ENCODE measurements around the gene ETS1.

ETS1 gene

DNA sequence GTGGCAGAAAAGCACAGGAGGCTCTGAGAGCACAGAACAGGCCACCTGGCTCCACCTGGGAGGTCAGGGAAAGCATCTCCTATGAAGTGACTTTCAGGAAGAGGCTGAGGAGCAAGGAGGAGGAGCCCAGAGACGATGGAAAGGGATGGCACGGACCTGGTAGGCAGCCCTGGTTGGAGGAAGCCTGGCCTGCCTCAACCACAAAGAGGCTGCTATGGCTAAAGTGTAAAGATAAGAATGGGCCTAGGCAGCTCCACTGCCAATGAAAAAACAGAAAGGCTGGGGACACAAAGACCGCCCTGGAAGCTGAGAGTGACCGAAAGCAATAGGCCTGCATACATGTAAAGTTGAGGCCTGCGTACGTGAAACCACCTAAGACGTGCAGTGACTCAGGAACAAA is 31.2 kb upstream of the ETS1 start:
- no peak for DNase-seq

- DNase-seq: no peak
These were observed 28.8 kb upstream of the ETS1 start for GRCh38 chr11:128616161-128616560.

- no peak for DNase-seq
These were observed 28.3 kb upstream of the ETS1 start for GRCh38 chr11:128615612-128616011.

- no peak for DNase-seq
These were observed 27.7 kb upstream of the ETS1 start for GRCh38 chr11:128615076-128615475.

GRCh38 chr11:128614026-128614425 is 26.7 kb upstream of the ETS1 start:
- no peak for DNase-seq

DNA sequence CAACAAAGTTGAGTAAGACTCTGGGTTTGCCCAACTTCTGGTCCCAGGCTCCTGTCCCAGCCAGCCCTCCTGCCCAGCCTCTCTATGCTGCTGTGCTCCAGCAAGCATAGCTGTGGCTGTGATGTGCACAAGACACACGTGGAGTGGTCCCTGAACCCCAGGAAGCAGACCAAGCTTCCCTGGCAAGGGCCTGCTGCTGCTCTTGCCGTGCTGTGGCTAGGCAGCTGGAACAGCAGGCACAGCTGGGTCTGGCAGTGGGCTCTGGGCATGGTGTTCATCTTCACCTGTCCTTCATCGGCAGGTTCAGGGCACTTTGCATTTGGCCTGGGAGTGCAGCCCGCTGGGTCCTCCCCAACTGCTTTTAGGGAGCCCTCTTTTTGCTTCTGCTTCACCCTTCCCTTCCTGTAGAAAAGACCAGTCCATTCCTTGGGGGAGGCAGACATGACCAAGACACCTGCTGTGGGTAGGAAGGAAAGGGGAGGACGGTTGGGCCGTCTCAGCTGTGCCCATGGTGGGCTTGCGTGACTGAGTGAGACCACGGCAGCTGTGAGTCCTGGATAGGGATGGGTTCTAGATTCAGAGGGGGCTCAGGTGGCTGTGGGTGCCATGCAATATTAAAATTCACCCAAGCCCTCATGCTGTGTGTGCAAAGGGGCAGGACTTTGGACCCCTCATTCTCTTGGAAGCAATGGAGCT is 26.1 kb upstream of the ETS1 start:
- DNase-seq: no peak

GRCh38 chr11:128610721-128611617 is 23.6 kb upstream of the ETS1 start:
- peak; percentile 51 to 62 for DNase-seq

GRCh38 chr11:128609785-128610184 is 22.4 kb upstream of the ETS1 start:
- DNase-seq: no peak

DNA sequence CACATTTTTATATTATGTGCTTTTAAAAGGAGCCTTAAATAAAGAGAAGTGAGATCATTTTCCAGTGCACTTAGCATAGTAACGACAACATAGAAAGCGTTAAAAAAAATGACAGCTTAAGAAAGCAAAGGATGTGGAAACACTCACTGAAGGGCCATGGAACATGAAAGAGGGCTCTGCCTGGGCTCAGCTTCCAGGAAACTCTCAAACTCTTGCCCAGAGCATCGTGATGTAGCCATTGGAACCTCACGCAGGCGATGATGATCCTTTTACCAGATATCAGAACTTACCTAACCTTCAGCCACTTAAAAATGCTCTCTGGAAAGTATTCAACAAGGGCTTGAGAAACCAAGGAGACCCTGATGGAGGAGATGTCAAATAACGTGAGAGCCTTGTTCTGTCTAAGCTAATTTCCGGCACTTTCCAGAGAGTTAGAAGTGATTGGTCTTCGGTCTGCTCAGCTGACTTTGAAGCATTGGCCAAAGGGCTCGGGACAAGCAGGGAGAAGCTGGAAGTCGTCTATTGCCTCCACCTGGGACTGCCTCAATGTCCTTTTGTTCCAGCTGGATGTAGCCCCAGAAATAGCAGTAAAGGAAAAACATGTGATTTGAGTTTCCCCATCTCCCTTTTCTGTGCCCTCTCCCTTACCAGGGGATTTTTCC is 21.5 kb upstream of the ETS1 start:
- no peak for DNase-seq

DNA sequence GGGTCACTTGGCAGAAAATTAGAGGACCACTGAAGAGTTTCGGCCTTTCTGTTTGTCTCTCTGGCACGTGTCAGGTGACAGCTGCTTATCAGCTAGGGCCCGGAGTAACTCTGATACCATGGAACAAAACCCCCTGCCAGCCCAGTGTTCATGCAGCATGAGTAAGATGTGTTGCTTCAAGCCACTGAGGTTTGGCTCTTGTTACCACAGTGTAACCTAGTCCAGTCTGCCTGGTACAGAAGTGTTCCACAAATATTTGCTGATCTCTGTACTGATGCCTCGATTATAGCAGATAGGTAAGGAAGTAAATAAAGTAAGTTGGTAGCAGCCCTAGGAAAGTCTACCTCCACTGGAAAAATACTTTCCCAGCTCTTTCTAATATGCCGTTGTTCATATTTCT is 20.5 kb upstream of the ETS1 start:
- DNase-seq: no peak

DNA sequence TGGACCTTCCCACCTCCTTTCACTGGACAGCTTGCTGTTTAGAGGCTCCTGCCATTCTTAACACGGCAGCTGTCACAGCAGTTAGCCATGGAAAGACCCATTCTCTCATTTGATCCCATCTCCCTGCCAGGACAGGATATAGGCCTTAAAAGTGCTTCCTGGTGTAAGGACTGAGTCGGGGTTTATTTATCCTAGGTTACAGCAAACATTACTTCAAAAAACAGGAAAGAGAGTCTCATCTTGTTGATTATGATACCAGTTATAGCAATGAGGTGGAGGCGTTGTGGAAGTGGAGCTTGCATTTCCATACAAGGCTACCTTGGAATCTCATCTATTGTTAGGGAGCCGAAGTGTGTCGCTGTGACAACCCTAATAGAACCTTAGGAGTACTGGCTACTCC is 17.4 kb upstream of the ETS1 start:
- DNase-seq: no peak

DNA sequence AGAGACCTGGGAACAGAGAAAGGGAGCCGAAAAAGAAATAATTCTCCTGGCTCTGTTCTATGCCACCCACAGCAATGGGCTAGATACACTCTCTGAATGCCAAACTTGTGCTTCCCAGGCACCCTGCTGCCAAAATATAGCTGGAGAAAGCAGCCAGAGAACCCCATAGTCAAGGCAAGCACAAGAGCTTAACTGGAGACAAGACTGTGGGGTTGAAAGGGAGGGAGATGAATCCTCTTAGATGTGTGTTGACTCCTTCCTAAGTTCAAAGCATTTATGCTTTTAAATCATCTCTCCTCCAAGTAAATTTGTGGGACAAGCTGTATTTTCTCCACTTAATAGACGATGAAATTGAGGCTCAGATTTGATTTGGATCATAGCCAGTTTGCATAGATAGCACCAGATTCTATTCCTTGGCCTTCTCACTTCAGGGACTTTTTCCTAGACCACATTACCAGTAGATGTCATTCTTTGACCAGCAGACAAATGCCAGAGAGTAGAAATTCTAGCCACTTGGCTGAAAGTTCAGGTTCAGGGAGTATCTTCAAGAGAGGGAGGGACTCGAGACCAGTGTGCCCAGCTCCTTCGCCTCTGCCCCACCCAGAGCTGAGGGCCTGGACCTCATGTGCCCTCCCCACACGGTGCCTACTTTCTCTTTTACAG is 16.5 kb upstream of the ETS1 start:
- no peak for DNase-seq

DNA sequence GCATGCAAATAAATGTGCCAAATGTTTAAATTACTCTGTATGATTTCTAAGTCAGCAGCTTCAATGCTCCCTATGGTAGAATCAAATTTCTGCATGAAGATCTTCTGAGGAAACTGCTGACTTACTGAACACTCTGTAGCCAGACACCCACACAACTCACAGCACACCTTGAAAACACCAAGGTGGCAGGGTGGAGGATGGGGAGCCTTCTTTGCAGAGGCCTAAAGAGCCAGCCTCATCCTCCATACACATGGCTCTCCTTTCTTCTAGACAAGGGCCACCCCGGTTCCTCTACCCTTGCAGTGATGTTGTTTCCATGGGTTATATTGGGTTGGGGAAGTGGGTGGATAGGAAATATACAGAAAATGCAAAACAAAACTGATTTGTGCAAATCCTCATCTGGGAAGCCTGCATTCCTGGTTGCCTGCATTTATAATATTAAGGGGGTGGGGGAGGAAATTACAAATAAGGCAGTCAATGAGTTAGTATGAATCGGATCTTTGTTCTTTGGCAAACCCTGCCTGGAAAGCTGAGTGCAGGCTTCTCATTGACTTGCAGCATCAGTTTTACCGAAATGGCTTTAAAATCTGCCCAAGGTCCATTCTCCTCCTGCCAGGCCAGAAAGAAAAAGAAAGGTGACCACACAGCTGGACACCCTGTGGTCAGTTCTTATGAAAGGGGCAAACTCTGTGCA is 15.8 kb upstream of the ETS1 start:
- DNase-seq: no peak

DNA sequence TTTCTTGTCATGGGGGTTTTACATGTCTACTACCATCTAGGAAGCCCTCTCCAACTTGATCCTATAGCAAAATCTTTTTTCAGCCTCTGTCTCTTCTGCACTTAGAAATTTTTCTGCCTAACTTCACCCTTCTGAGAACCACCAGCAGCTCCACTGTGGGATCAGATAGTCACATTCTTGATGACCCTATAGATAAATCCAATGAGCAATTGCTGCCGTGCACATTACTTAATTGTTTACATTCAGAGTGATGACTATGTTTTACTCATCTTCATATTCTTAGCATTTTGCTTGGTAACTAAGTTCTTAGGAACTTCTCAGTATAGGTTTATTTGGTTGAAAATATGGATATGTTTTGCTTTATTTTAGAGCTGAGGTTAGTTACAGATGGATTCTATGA is 12.4 kb upstream of the ETS1 start:
- no peak for DNase-seq

DNA sequence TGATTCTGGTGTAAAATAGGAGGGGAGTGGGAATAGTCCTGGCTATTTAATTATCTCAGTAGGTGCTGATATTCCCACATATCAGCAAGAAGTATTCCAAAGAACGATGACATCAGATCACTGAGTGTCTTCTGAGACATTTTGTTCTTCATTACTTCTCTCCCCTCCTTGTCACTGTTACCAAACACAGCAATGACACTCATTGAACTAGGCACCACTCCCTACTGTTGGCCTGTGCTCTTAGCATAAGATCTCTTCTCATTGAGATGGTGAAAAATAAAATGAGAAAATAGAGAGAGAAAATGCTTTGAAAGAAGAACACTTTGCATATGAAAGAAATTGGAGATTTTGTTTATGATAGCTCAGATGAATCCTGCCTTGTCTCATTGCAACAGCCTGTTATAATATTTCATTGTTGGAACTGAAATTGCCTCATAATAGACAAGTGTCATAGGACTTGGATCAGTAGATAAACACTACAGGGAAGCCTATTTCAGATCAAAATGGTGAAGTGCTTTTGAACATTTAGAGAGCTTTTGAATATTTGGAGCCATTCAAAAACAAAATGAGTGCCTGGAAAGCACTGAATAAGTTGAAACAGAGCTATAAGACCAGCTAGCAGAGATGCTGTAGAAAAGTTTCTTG is 11.3 kb upstream of the ETS1 start:
- no peak for DNase-seq

- no peak for DNase-seq
These were observed 10.7 kb upstream of the ETS1 start for GRCh38 chr11:128598096-128598495.

- DNase-seq: no peak
These were observed 9.9 kb upstream of the ETS1 start for GRCh38 chr11:128597209-128597608.

DNA sequence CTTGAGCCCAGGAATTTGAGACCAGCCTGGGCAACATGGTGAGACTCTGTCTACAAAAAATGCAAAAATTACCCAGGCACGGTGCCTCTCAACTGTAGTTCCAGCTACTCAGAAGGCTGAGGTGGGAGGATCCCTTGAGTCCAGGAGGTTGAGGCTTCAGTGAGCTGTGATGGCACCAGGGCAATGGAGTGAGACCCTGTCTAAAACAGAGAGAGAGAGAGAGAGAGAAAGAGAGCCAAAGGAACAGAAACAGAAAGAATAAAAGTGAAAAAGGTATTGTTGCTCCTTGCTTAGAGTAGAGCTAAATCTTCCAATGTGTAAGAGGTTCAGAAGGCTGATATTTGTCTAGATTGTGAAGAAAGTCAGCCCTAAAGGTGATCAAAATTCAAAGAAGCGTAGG is 8.9 kb upstream of the ETS1 start:
- no peak for DNase-seq

GRCh38 chr11:128595775-128596174 is 8.4 kb upstream of the ETS1 start:
- DNase-seq: no peak

- no peak for DNase-seq
These were observed 7.9 kb upstream of the ETS1 start for GRCh38 chr11:128595221-128595620.

DNA sequence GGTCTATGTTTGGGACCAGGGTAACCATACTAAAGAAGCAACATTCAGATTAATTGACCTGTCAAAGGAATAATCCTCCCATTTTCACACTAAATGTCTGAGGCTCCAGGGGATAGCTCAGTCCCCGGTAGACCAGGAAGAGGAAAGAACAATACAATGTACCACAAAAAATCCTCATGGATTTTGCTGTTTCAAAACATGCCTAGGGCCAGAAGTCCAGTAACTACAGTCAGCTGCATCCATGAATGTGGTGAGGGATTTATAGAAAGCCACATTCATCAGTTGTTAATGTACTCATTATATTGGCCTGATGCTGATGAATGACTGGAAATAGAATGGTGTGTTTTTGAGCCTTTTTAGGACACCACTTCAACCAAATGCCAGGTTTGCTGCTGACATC is 6.9 kb upstream of the ETS1 start:
- no peak for DNase-seq

DNA sequence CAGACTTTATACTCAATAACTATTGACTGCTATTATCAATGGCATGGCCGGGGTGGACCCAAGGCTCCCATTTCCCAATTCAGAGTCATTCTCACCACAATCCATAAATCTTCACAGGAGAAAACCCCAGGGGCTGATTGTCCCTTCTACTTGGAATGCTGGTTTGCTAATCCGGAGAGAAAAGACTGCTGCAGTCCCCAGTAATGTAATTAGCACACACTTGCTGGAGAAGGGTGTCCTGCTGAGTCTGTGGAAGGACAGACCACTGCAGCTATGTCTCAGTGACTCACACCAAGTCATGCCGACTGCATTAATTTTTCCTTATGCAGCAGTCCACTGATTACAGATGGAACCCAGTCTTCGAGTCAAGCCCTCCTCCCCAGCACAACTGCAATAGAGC is 5.9 kb upstream of the ETS1 start:
- no peak for DNase-seq
